22Rv1 (cell line): ENCODE measurements around the gene FBLIM1.

Experiments used
- H3K27ac ChIP-seq: fragments of 450-650 bp; 2 replicates; pipeline ENCODE4 v1.5.1; 2017
- ZFX ChIP-seq: fragments of 450-650 bp; IDR thresholded peaks from 2 replicates; pipeline ENCODE4 v1.6.1; 2017; ENCODE audit warnings: antibody characterized with exemption, borderline replicate concordance
- TF ChIP-seq, protein P1 (sequence below): fragments of 450-650 bp; IDR thresholded peaks from 2 replicates; pipeline ENCODE4 v1.5.1; 2017; ENCODE audit warnings: mild to moderate bottlenecking

FBLIM1 gene

DNA sequence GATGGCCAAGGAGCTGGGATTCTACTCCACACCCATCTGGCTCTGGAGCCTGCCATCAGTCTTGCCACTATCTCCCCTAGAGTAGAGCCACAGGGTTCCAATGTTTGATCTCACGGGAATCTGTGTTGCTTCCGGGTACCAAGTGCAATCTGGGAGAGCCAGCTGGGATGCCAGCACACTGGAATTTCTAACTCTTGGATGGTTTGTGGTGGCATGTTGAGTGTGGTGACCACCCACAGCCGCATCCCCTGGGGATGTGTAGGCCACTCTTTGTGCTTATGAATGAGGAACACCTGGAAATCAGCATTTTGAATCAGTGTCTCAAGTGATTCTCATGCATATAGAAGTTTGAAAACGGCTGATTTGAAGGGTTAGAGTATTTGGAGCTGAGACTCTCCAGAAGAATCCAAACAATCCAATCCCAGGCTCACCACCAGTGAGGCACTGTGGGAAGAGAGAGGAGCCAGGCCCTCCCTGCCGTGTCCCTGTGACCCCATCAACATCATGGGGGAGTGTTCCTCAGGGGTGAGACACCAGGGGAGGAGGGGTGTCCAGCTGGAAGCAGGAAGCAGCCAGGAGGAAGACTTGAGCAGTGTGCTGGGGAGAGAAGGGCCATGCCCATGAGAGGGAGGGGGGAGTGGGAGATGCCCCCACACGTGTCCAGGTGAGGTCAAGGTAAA lies 13.4 kb downstream of the FBLIM1 start:
- TF ChIP-seq, protein P1, sequence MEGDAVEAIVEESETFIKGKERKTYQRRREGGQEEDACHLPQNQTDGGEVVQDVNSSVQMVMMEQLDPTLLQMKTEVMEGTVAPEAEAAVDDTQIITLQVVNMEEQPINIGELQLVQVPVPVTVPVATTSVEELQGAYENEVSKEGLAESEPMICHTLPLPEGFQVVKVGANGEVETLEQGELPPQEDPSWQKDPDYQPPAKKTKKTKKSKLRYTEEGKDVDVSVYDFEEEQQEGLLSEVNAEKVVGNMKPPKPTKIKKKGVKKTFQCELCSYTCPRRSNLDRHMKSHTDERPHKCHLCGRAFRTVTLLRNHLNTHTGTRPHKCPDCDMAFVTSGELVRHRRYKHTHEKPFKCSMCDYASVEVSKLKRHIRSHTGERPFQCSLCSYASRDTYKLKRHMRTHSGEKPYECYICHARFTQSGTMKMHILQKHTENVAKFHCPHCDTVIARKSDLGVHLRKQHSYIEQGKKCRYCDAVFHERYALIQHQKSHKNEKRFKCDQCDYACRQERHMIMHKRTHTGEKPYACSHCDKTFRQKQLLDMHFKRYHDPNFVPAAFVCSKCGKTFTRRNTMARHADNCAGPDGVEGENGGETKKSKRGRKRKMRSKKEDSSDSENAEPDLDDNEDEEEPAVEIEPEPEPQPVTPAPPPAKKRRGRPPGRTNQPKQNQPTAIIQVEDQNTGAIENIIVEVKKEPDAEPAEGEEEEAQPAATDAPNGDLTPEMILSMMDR = no peak
- no peak for TF ChIP-seq ZFX
- no peak overlapping the region for H3K27ac ChIP-seq

GRCh38 chr1:15775706-15776105 lies 17.1 kb downstream of the FBLIM1 start:
- TF ChIP-seq ZFX = no peak
- TF ChIP-seq, protein P1 = no peak
- H3K27ac ChIP-seq = no peak overlapping the region

DNA sequence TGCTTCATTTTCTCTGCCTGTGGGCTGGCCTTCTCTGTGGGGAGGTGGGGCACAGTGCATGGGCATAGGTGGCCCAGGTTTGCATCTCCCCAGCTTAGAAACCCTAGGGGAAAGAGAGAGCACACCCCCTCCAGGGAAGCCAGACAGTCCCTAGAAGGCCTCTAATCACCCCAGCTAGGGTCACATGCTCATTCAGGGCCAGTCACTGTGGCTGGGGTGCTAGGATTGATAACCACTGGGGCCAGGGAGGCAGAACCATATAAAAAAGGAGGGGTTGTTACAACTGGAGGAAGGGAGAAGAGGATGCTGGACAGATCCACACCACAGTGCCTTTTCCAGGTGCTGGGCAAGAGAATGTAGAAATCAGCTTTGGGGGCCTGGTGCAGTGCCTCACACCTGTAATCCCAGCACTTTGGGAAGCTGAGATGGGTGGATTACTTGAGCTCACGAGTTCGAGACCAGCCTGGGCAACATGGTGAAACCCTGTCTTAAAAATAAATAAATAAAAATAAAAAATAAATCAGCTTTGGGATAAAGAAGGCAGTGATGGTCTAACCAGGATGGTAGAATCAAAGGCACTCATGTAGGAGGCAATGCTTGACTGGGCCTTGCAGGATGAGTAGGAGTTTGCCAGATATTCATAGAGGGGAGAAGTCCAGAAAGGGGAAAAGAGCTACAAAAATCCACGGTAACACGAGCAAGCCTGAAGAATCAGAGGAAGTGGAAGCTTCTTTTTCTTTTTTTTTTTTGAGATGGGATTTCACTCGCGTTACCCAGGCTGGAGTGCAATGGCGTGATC lies 19.5 kb downstream of the FBLIM1 start:
- no peak for TF ChIP-seq ZFX
- TF ChIP-seq, protein P1 = no peak
- H3K27ac ChIP-seq = no peak overlapping the region

- TF ChIP-seq, protein P1 = no peak
- TF ChIP-seq ZFX = no peak
- H3K27ac ChIP-seq = no peak overlapping the region
These were observed 27.1 kb downstream of the FBLIM1 start for GRCh38 chr1:15785683-15786082.

DNA sequence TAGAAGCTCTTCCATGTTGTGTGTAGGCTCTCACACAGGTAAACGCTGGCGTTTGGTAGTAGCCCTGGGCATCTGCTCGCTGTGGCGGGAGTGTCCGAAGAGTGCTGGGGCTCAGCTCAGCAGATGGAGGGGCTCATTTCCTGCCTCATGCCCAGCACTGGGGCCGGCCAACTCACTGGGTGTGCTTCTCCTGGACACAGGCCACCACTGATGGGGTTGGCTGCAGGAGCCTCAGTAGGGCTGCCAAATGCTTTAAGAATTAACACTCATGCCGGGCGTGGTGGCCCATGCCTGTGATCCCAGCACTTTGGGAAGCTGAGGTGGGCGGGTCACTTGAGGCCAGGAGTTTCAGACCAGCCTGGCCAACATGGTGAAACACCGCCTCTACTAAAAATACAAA lies 28.0 kb downstream of the FBLIM1 start:
- no peak overlapping the region for H3K27ac ChIP-seq
- TF ChIP-seq, protein P1 = no peak
- TF ChIP-seq ZFX = no peak

- TF ChIP-seq, protein P1 = no peak
- no peak for TF ChIP-seq ZFX
- no peak overlapping the region for H3K27ac ChIP-seq
These were observed 30.2 kb downstream of the FBLIM1 start for GRCh38 chr1:15788624-15789301.

DNA sequence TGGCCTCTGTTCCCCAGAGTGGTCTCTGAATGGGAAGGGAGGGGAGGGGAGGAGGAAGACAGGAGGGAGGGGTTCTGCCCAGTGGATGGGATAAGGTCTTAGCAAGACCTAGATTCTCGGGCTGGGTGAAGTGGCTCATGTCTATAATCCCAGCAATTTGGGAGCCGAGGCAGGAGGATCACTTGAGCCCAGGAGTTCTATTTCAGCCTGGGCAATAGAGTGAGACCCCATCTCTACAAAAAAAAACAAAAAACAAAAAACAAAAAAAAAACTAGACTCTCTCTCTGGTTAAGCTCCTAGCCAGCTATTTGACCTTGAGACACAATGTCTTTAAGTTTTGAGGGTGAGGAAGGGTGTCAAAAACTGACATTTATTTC lies 37.5 kb downstream of the FBLIM1 start:
- H3K27ac ChIP-seq = peak overlapping the region; percentile 90
- TF ChIP-seq, protein P1 = no peak
- no peak for TF ChIP-seq ZFX
